ENCODE results near the gene KLF7.

- TF ChIP-seq, protein P1, sequence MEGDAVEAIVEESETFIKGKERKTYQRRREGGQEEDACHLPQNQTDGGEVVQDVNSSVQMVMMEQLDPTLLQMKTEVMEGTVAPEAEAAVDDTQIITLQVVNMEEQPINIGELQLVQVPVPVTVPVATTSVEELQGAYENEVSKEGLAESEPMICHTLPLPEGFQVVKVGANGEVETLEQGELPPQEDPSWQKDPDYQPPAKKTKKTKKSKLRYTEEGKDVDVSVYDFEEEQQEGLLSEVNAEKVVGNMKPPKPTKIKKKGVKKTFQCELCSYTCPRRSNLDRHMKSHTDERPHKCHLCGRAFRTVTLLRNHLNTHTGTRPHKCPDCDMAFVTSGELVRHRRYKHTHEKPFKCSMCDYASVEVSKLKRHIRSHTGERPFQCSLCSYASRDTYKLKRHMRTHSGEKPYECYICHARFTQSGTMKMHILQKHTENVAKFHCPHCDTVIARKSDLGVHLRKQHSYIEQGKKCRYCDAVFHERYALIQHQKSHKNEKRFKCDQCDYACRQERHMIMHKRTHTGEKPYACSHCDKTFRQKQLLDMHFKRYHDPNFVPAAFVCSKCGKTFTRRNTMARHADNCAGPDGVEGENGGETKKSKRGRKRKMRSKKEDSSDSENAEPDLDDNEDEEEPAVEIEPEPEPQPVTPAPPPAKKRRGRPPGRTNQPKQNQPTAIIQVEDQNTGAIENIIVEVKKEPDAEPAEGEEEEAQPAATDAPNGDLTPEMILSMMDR (IDR thresholded peaks at IDR 0.05; ENCODE audit: insufficient read depth, low read length, poor library complexity, severe bottlenecking) = no peak
- no peak for TF ChIP-seq EZH2phosphoT487 (conservative IDR thresholded peaks at IDR 0.05; ENCODE audit: low read length)
Measured at GRCh38 chr2:207126724-207127308, 38.9 kb downstream of the KLF7 start.
